Calu3 (cell line): ENCODE data around the gene THSD7B. TPM values are rescaled to one million over a fixed set of nuclear protein-coding genes. Genes with fewer than 3 reads are reported as not detected.

Experiments
- BruUV-seq: library from RNA; stranded (reverse); fragments of 400-500 nt; replicated peaks from 2 replicates; lab custom pipeline; 2021; lab: Mats Ljungman, UMichigan
- CTCF ChIA-PET: fragments of 300-600 bp; sonication (Branson Sonifier 250); formaldehyde crosslinking; loops from one replicate; lab custom pipeline; 2022; ENCODE audit warnings: antibody characterized with exemption; lab: Charles Lee
- DNase-seq: peaks from one replicate; pipeline ENCODE4 v3.0.0; 2022
- H3K27ac Mint-ChIP-seq: one replicate; pipeline ENCODE4 v1.8.0; 2022; ENCODE audit warnings: mixed read lengths; ENCODE audit not compliant: unreplicated experiment
- H3K27me3 Mint-ChIP-seq: one replicate; pipeline ENCODE4 v1.8.0; 2022; ENCODE audit warnings: mixed read lengths; ENCODE audit not compliant: unreplicated experiment
- H3K36me3 Mint-ChIP-seq: one replicate; pipeline ENCODE4 v1.8.0; 2022; ENCODE audit warnings: mild to moderate bottlenecking, moderate library complexity, mixed read lengths; ENCODE audit not compliant: insufficient read depth, unreplicated experiment
- H3K4me1 Mint-ChIP-seq: one replicate; pipeline ENCODE4 v1.8.0; 2022; ENCODE audit warnings: mild to moderate bottlenecking, low read depth, mixed read lengths; ENCODE audit not compliant: unreplicated experiment
- H3K4me3 Mint-ChIP-seq: one replicate; pipeline ENCODE4 v1.8.0; 2022; ENCODE audit warnings: mild to moderate bottlenecking, low read depth, moderate library complexity, mixed read lengths; ENCODE audit not compliant: unreplicated experiment
- H3K9me3 Mint-ChIP-seq: one replicate; pipeline ENCODE4 v1.8.0; 2022; ENCODE audit warnings: low read depth, mixed read lengths; ENCODE audit not compliant: unreplicated experiment
- intact Hi-C: fragments of 100-400 bp; cut with micrococcal nuclease; formaldehyde crosslinking; loops from one replicate; pipeline ENCODE4 v1.10.0; 2022; ENCODE audit not compliant: unreplicated experiment
- total RNA-seq: library from RNA; stranded (reverse); gene quantifications from 2 replicates; pipeline ENCODE4 v1.2.3, GENCODE V29; 2022
- TF ChIP-seq, protein P1 (sequence below): fragments of 200-600 bp; IDR thresholded peaks from one replicate; pipeline ENCODE4 v1.8.0; 2022; ENCODE audit warnings: antibody characterized with exemption; ENCODE audit not compliant: unreplicated experiment

Gene THSD7B
- total RNA-seq, 1 experiment from 2014 or later, result not detected

DNA sequence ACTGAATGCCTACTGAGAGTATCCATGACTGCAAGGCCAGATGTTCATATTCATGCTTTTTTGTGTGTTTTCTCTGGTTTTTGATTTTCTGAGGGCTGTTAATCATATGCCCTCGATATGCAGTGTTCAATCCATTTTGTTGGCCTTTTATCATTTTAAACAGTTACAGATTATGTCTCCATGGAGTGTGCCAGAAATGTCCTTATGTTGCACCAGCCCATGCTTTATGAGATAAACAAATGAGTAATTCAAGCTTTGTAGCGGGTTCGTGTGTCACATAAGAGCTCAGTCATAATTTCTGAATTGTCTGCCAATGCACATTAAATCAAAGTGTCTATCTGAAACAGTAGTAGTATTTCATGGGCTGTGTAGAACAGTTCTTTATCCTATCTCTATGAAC lies 583.0 kb downstream of the THSD7B start:
- Mint-ChIP-seq H3K9me3 (peaks cover 11% of the 10 kb centered on the region), H3K27me3 (no peaks in the 10 kb centered on the region), H3K27ac (no peak overlapping the region), H3K4me1 (no peaks in the 10 kb centered on the region), H3K36me3 (no peaks in the 10 kb centered on the region), H3K4me3 (no peak overlapping the region)
- no peak for DNase-seq
- intact Hi-C loops, result no loop called here
- CTCF ChIA-PET, result no interaction called here
- no TSS peak for BruUV-seq
- TF ChIP-seq, protein P1, sequence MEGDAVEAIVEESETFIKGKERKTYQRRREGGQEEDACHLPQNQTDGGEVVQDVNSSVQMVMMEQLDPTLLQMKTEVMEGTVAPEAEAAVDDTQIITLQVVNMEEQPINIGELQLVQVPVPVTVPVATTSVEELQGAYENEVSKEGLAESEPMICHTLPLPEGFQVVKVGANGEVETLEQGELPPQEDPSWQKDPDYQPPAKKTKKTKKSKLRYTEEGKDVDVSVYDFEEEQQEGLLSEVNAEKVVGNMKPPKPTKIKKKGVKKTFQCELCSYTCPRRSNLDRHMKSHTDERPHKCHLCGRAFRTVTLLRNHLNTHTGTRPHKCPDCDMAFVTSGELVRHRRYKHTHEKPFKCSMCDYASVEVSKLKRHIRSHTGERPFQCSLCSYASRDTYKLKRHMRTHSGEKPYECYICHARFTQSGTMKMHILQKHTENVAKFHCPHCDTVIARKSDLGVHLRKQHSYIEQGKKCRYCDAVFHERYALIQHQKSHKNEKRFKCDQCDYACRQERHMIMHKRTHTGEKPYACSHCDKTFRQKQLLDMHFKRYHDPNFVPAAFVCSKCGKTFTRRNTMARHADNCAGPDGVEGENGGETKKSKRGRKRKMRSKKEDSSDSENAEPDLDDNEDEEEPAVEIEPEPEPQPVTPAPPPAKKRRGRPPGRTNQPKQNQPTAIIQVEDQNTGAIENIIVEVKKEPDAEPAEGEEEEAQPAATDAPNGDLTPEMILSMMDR, result no peak

DNA sequence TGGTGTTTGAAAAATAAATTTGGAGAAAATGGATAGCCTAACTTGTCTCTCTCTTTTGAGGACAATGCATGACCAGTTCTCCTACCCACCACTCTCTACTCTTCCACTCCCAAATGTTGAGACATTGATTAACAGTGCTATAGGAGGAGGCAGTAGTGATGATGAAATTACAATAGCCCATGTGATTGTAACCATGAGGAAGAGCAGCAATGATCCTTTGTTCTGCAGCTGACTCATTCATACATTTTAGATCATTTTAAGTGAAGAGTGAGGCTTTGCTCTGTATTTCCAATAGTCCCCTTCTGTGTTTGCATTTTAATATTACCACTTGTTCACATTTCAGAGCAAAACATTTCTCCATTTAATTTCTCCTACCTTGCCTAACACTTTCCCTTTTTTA lies 592.3 kb downstream of the THSD7B start:
- CTCF ChIA-PET, result no interaction called here
- Mint-ChIP-seq H3K4me1 (no peaks in the 10 kb centered on the region), H3K27me3 (no peaks in the 10 kb centered on the region), H3K4me3 (no peak overlapping the region), H3K9me3 (peaks cover 8% of the 10 kb centered on the region), H3K27ac (no peak overlapping the region), H3K36me3 (no peaks in the 10 kb centered on the region)
- intact Hi-C loops, result no loop called here
- TF ChIP-seq, protein P1, result no peak
- no TSS peak for BruUV-seq
- no peak for DNase-seq

DNA sequence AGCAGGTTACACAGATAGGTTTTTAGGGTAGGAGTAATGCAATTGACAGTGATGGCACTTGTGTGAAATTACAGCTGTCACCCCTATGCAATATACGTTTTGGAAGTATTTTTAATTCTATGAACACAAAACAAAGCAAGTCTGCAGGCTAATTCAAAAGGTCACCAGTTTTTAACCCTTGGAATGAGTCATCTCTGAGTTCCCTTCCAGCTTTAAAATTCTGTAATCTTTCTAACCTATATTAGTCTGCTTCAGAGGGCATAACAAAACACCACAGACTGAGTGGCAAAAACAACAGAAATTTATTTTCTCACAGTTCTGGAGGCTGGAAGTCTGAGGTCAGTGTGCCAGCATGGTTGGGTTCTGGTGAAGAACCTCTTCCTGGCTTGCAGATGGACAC lies 602.0 kb downstream of the THSD7B start:
- Mint-ChIP-seq H3K4me1 (no peaks in the 10 kb centered on the region), H3K9me3 (peaks cover 5% of the 10 kb centered on the region), H3K4me3 (no peak overlapping the region), H3K36me3 (no peaks in the 10 kb centered on the region), H3K27me3 (no peaks in the 10 kb centered on the region), H3K27ac (no peak overlapping the region)
- BruUV-seq, result no TSS peak
- no peak for DNase-seq
- TF ChIP-seq, protein P1, result no peak
- CTCF ChIA-PET, result no interaction called here
- intact Hi-C loops, result no loop called here

DNA sequence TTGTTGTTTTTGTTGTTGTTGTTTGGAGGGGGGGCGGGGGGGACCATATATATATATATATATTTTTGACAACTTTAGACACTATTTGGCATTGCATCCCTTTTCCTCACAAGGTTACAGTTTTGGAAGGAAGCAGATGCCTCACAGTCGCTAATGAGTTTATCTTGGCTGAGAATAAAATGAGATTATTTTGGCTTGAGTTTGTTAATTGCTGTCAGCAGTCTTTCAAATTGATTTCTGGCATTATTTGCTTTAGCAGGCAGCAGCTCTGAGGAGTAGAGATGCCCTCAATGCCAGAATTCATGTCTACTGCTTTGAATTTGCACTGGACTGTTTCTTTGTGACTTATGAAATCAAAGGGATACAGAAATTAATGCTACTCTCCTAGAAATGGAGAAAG lies 603.8 kb downstream of the THSD7B start:
- Mint-ChIP-seq H3K36me3 (no peaks in the 10 kb centered on the region), H3K27me3 (no peaks in the 10 kb centered on the region), H3K9me3 (peaks cover 2% of the 10 kb centered on the region), H3K27ac (no peak overlapping the region), H3K4me3 (no peak overlapping the region), H3K4me1 (no peaks in the 10 kb centered on the region)
- no TSS peak for BruUV-seq
- intact Hi-C loops, result no loop called here
- TF ChIP-seq, protein P1, result no peak
- no peak for DNase-seq
- CTCF ChIA-PET, result no interaction called here

DNA sequence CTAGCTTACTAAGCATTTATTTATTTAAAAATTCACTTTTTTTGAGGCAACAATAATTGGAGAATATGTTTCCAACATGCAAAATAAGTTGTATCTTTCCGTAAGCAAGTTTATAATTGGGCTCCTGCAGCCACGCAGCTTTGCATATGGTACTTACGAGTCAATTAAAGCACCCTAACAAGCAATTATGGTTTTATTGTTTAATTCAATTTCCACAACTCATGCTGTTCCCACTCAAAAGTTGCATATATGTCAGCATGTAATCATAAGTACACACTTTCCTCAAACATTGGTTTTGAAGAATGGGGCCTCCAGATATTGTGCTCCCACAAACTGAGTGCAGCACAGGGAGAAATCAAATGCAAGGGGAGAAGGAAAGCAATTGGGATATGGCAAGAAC lies 613.8 kb downstream of the THSD7B start:
- H3K36me3 Mint-ChIP-seq, result peaks cover 4% of the 10 kb centered on the region
- H3K4me1 Mint-ChIP-seq, result no peaks in the 10 kb centered on the region
- TF ChIP-seq, protein P1, result no peak
- no peaks in the 10 kb centered on the region for H3K27me3 Mint-ChIP-seq
- no peak overlapping the region for H3K4me3 Mint-ChIP-seq
- H3K27ac Mint-ChIP-seq, result no peak overlapping the region
- CTCF ChIA-PET, result no interaction called here
- peaks cover 3% of the 10 kb centered on the region for H3K9me3 Mint-ChIP-seq
- intact Hi-C loops, result no loop called here
- DNase-seq, result no peak
- no TSS peak for BruUV-seq
